ENCODE measurements around the gene GNL1.

DNA sequence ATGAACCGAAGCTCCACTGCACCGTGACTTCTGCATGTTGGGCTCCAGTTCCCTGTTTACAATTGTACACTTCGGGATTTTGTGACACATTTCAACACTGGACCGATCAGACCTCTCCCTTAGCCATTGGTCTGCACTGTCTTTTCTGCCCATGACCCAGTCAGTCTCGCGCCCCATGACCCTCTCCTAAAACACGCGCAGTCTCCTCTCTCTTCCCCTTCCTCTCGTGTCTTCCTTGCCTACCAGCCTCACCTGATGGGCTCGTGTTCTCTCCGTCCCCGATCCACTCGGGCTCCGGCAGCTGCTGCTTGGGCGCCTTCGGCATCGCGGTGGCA, 14.4 kb upstream of the GNL1 start:
- TF ChIP-seq CTCF (IDR thresholded peaks at IDR 0.05) (no peak), POLR2A (IDR thresholded peaks at IDR 0.05) (no peak)
